Esophagus muscularis mucosa (tissue), 4 donors: Measurements from ENCODE around the gene DYRK2. TPM values are rescaled to one million over a fixed set of nuclear protein-coding genes. Genes with fewer than 3 reads are reported as not detected.

Source experiments
- DNase-seq: peaks from one replicate; pipeline ENCODE4 v3.0.0-alpha.2; 2017; ENCODE audit errors: extremely low spot score
- H3K27ac ChIP-seq, 4 donors: fragments of 200-600 bp; sonication (generic); replicated peaks in 1 of 4; 1 replicate in 3 of 4; 2 replicates in 1 of 4; pipeline ENCODE4 v1.5.1; 2016 to 2019; ENCODE audit warnings: mild to moderate bottlenecking in 1 of 4
- H3K27me3 ChIP-seq, 4 donors: fragments of 200-600 bp; sonication (generic); one replicate each; pipeline versions ENCODE4 v1.5.1 to v1.6.0; 2016 to 2019
- H3K36me3 ChIP-seq, 4 donors: fragments of 200-600 bp; sonication (generic); one replicate each; pipeline ENCODE4 v1.5.1; 2016 to 2019
- H3K4me1 ChIP-seq, 4 donors: fragments of 200-600 bp; sonication (generic); one replicate each; pipeline ENCODE4 v1.5.1; 2016 to 2019
- H3K4me3 ChIP-seq, 4 donors: fragments of 200-600 bp; sonication (generic); 1 replicate in 2 of 4; 2 replicates in 2 of 4; pipeline ENCODE4 v1.5.1; 2016 to 2019; ENCODE audit warnings: mild to moderate bottlenecking in 4 of 4, moderate library complexity in 1 of 4
- H3K9me3 ChIP-seq, 4 donors: fragments of 200-600 bp; sonication (generic); 1 replicate in 3 of 4; 2 replicates in 1 of 4; pipeline ENCODE4 v1.5.1; 2016 to 2019
- EP300 ChIP-seq: sonication (generic); formaldehyde crosslinking; IDR thresholded peaks from one replicate; pipeline ENCODE4 v1.6.1; 2017; ENCODE audit warnings: antibody characterized with exemption
- POLR2A ChIP-seq: fragments of 450-650 bp; IDR thresholded peaks from one replicate; pipeline ENCODE4 v1.6.1; 2017; ENCODE audit warnings: antibody characterized with exemption, moderate library complexity, mild to moderate bottlenecking, low read depth
- POLR2AphosphoS5 ChIP-seq, 2 donors: sonication (generic); formaldehyde crosslinking; IDR thresholded peaks; one replicate each; pipeline ENCODE4 v1.6.1; 2017; ENCODE audit warnings: antibody characterized with exemption in 2 of 2
- WGBS: methylation state at CpG from one replicate; pipeline ENCODE4 v1.1.5; 2018; 5-methylcytosine and 5-hydroxymethylcytosine counted together
- intact Hi-C: fragments of 100-400 bp; cut with DNase I; formaldehyde crosslinking; loops from one replicate; pipeline ENCODE4 v1.15.1; 2023
- total RNA-seq, 4 donors: library from RNA; depleted of rRNA; stranded (reverse); fragments of >200 nt; gene quantifications; one replicate each; pipeline versions ENCODE4 v1.1.0 to v1.2.1, GENCODE V29; 2016
- TF ChIP-seq, protein P1 (sequence below), 3 experiments: fragments of 200-600 bp in 2 of 3; fragments of 450-650 bp in 1 of 3; sonication (generic) in 2 of 3; IDR thresholded peaks; one replicate each; pipeline ENCODE4 v1.5.1; 2017 to 2019; ENCODE audit warnings: antibody characterized with exemption in 3 of 3, mild to moderate bottlenecking in 2 of 3, moderate library complexity in 1 of 3

DYRK2 gene
- total RNA-seq, 4 donors from 2014 or later, result 22.2 to 57.9 (median 36.9) TPM

GRCh38 chr12:67677166-67677565 lies 28.6 kb downstream of the DYRK2 start:
- DNase-seq, result no peak
- WGBS, result 97% methylated on average over 3 of the region's 3 CpGs
- TF ChIP-seq, protein P1, sequence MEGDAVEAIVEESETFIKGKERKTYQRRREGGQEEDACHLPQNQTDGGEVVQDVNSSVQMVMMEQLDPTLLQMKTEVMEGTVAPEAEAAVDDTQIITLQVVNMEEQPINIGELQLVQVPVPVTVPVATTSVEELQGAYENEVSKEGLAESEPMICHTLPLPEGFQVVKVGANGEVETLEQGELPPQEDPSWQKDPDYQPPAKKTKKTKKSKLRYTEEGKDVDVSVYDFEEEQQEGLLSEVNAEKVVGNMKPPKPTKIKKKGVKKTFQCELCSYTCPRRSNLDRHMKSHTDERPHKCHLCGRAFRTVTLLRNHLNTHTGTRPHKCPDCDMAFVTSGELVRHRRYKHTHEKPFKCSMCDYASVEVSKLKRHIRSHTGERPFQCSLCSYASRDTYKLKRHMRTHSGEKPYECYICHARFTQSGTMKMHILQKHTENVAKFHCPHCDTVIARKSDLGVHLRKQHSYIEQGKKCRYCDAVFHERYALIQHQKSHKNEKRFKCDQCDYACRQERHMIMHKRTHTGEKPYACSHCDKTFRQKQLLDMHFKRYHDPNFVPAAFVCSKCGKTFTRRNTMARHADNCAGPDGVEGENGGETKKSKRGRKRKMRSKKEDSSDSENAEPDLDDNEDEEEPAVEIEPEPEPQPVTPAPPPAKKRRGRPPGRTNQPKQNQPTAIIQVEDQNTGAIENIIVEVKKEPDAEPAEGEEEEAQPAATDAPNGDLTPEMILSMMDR (IDR thresholded peaks at IDR 0.05), result no peak
- TF ChIP-seq POLR2A (no peak), POLR2AphosphoS5 (IDR thresholded peaks at IDR 0.05) (no peak), EP300 (no peak)
- peaks cover 11 to 44% (median 30%) of the 10 kb centered on the region in 4 donors for H3K4me1 ChIP-seq
- H3K36me3 ChIP-seq, result no peaks in the 10 kb centered on the region
- no peak overlapping the region for H3K27ac ChIP-seq
- intact Hi-C loops, result no loop called here
- H3K9me3 ChIP-seq, result no peaks in the 10 kb centered on the region
- H3K27me3 ChIP-seq, result no peaks in the 10 kb centered on the region
- no peak overlapping the region for H3K4me3 ChIP-seq

GRCh38 chr12:67681105-67681778 lies 32.7 kb downstream of the DYRK2 start:
- Histone ChIP-seq H3K9me3 (no peaks in the 10 kb centered on the region), H3K27me3 (no peaks in the 10 kb centered on the region), H3K4me1 (peaks cover 11 to 40% (median 28%) of the 10 kb centered on the region in 4 donors), H3K36me3 (no peaks in the 10 kb centered on the region), H3K4me3 (no peak overlapping the region), H3K27ac (peak overlapping the region; percentile 63 to 82 (median 76))
- 45% methylated on average over 4 of the region's 4 CpGs for WGBS
- TF ChIP-seq POLR2AphosphoS5 (IDR thresholded peaks at IDR 0.05) (peak in 1 of 2 donors; percentile 70), POLR2A (no peak)
- DNase-seq, result no peak
- intact Hi-C loops, result no loop called here

DNA sequence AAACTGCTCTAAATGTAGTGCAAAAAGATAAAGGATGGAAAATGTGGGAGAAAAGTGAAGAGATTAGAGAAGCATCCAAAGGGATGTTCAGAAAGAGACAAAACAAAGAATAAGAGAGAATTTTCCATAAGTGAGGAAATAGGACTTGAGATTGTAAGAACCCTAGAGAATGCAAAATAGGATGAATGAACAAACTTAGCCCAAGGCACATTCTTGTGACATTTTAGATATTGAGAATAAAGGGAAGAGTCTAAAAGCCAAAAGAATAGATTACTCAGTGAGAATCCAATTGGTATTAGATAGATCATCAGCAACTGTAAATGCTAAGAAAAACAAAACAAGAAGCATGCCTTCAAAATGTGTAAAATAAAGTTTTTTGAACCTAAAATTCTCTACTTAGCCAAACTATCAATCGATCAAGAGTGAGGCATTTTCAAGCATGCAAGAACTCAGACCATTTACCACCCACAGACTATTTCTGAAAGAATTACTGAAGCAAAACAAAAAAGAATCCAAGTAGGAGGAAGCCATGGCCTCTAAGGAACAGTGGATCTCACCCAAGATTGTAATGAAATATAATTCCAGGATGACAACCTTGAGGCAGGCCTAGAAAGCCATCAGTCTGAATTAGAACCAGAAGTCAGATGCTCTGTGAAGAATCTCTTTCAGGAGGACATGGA lies 33.5 kb downstream of the DYRK2 start:
- 100% methylated on average over 1 of the region's 1 CpG for WGBS
- Histone ChIP-seq H3K9me3 (no peaks in the 10 kb centered on the region), H3K4me1 (peaks cover 11 to 32% (median 26%) of the 10 kb centered on the region in 4 donors), H3K27me3 (no peaks in the 10 kb centered on the region), H3K36me3 (no peaks in the 10 kb centered on the region), H3K27ac (peak overlapping the region in 3 of 4 donors; percentile 76 to 82 (median 76)), H3K4me3 (no peak overlapping the region)
- no peak for TF ChIP-seq EP300
- TF ChIP-seq, protein P1 (IDR thresholded peaks at IDR 0.05), result no peak
- no peak for TF ChIP-seq POLR2A
- TF ChIP-seq POLR2AphosphoS5 (IDR thresholded peaks at IDR 0.05), result no peak
- DNase-seq, result no peak
- intact Hi-C loops, result no loop called here

GRCh38 chr12:67689385-67689784 lies 40.8 kb downstream of the DYRK2 start:
- intact Hi-C loops, result no loop called here
- no peak for DNase-seq
- Histone ChIP-seq H3K27ac (no peak overlapping the region), H3K27me3 (no peaks in the 10 kb centered on the region), H3K9me3 (no peaks in the 10 kb centered on the region), H3K4me3 (no peak overlapping the region), H3K4me1 (no peaks in the 10 kb centered on the region), H3K36me3 (no peaks in the 10 kb centered on the region)
- TF ChIP-seq POLR2A (no peak), EP300 (no peak), POLR2AphosphoS5 (IDR thresholded peaks at IDR 0.05) (no peak)
- TF ChIP-seq, protein P1 (IDR thresholded peaks at IDR 0.05), result no peak
- WGBS, result 74% methylated on average over 1 of the region's 1 CpG

DNA sequence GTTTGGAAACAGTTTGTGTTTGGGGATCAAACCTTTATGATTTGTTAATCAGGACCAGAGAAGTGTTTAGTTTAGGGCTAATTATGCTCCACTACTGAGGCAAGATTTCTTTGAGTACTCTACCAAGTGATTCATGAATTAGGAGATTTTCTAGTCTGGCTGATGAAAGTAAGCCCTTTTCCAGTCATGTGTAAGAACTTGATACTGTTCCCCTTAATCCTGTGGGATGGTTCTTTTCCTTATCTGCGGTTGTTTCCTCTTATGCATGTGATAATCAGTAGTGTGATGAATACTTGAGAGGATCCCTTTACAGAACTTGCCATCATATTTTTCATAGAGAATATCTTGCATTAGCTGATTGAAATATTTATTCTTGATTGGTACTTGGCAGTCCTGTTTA lies 42.1 kb downstream of the DYRK2 start:
- no peak for DNase-seq
- Histone ChIP-seq H3K4me3 (no peak overlapping the region), H3K36me3 (no peaks in the 10 kb centered on the region), H3K27me3 (no peaks in the 10 kb centered on the region), H3K9me3 (no peaks in the 10 kb centered on the region), H3K4me1 (no peaks in the 10 kb centered on the region), H3K27ac (no peak overlapping the region)
- WGBS, result 88% methylated on average over 1 of the region's 1 CpG
- TF ChIP-seq, protein P1 (IDR thresholded peaks at IDR 0.05), result no peak
- TF ChIP-seq POLR2A (no peak), EP300 (no peak), POLR2AphosphoS5 (IDR thresholded peaks at IDR 0.05) (no peak)
- intact Hi-C loops, result no loop called here
